HG02884 (cell line): Measurements from ENCODE around the gene ADAP1.
"Not testable (repeated sequence)": the region's sequence is repeated elsewhere in the genome, so short reads cannot be mapped to it uniquely, and the experiment has no call there.

ENCODE experiments used
- ATAC-seq: cut with Tn5 transposase; IDR thresholded peaks from one replicate; pipeline ENCODE4 v1.9.1; 2021; ENCODE audit warnings: mild to moderate bottlenecking, moderate library complexity; ENCODE audit not compliant: unreplicated experiment

ADAP1 gene, protein sequence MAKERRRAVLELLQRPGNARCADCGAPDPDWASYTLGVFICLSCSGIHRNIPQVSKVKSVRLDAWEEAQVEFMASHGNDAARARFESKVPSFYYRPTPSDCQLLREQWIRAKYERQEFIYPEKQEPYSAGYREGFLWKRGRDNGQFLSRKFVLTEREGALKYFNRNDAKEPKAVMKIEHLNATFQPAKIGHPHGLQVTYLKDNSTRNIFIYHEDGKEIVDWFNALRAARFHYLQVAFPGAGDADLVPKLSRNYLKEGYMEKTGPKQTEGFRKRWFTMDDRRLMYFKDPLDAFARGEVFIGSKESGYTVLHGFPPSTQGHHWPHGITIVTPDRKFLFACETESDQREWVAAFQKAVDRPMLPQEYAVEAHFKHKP

DNA sequence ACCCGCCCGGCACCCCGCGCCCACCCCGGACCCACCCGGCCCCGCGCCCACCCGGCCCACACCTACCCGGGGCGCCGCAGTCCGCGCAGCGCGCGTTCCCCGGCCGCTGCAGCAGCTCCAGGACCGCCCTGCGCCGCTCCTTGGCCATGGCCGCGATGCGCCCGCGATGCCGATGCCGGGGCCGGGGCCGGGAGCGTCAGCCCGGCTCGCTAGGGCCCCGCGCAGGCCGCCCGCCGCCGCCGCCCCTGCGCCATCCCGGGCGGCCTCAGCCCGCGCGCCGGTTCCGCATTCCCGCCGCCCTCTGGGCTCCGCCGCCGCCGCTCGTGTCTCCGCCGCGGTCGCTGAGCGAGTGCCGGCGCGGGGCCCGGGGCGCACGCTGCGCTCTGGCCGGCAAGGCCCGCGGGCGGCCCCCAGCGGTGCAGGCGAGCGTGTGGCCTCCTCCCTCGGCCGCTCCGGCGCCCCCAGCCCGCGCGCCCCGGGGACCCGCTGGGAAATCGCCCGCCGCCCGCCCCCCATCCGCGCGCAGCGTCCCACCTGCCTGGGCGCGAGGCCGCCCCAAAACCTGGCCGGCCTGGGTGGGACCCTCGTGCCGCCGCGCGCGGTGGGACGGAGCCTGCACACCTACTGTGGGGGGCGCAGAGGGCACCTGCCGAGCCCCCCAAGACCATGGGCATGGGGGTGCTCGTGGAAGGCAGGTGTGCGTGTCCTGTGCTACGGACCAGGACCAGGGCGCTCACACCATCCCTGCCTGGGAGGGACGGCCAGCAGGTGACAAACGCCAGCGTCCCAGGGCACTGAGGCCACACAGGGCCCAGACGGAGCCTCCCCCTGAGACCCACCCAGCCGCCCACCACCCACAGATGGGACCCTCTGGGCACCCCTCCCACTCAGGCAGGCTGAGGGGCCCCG, at the start of gene ADAP1:
Gene ADAP1, minus strand, starts transcription at position 351 of the 909 bp plus-strand sequence. Its CDS starts 203 bp downstream, at position 148.
- no peak for ATAC-seq

DNA sequence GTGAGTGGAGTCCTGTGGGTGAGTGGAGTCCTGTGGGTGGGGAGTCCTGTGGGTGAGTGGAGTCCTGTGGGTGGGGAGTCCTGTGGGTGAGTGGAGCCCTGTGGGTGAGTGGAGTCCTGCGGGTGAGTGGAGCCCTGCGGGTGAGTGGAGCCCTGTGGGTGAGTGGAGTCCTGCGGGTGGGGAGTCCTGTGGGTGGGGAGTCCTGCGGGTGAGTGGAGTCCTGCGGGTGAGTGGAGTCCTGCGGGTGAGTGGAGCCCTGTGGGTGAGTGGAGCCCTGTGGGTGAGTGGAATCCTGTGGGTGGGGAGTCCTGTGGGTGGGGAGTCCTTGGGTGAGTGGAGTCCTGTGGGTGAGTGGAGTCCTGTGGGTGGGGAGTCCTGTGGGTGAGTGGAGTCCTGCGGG, 48.0 kb upstream of the ADAP1 start:
- not testable (repeated sequence) for ATAC-seq

DNA sequence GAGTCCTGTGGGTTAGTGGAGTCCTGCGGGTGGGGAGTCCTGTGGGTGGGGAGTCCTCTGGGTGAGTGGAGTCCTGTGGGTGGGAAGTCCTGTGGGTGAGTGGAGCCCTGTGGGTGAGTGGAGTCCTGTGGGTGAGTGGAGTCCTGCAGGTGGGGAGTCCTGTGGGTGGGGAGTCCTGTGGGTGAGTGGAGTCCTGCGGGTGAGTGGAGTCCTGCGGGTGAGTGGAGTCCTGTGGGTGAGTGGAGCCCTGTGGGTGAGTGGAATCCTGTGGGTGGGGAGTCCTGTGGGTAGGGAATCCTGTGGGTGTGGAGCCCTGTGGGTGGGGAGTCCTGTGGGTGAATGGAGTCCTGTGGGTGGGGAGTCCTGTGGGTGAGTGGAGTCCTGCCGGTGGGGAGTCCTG, 47.5 kb upstream of the ADAP1 start:
- ATAC-seq, result not testable (repeated sequence)

DNA sequence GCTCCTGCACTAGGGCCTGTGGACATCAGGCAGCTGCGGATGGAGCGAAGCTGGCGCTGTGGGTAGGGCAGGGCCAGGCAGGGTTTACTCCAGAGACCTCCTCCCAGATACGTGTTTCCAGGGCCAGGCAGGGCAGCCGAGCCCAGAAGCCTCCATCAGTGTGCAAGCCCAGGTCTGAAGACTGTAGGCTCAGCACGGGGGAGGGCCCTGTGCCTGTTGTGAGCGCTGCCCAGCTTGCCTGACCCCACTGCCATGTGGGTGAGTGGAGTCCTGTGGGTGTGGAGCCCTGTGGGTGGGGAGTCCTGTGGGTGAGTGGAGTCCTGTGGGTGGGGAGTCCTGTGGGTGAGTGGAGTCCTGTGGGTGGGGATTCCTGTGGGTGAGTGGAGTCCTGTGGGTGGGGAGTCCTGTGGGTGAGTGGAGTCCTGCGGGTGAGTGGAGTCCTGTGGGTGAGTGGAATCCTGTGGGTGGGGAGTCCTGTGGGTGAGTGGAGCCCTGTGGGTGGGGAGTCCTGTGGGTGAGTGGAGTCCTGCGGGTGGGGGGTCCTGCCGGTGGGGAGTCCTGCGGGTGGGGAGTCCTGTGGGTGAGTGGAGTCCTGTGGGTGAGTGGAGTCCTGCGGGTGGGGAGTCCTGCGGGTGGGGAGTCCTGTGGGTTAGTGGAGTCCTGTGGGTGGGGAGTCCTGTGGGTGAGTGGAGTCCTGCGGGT, 46.7 kb upstream of the ADAP1 start:
- not testable (repeated sequence) for ATAC-seq

DNA sequence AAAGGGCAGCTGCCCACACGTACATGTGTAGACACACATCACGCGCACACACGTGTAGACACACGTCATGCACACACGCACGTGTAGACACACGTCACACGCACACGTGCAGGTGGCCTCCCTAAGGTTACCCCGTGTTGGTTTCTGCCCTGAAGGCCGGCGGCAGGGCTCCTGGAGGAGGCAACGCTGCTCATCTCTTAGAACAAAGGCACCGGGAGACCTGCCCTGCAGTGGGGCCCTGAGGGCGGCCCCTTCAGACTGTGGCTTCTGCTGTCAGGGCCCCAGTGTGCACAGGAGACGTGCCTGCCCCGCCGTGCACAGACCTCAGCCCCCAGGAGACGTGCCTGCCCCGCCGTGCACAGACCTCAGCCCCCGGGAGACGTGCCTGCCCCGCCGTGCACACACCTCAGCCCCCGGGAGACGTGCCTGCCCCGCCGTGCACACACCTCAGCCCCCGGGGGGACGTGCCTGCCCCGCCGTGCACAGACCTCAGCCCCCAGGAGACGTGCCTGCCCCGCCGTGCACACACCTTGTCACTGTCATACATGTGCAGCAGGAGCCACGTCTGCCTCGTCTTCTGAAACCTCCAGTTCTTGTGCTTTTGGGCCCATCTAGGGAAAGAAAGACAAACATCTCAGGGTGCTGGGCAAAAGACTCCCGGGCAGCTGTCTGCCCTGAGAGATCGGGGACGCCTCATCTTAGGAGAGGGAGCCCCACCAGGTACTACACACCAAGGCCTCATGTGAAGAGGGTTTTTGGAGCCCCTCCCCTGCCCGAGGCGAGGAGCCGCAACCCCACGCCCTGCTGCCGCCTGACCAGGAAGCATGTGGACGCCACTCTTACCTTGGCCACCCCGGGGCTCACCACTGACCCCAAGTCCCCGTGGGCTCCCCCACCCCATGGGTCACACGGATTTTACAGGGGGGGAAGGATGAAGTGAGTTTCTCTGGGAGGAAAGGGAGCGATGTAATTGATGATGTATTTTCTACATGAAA, 45.8 kb upstream of the ADAP1 start:
- no peak for ATAC-seq

DNA sequence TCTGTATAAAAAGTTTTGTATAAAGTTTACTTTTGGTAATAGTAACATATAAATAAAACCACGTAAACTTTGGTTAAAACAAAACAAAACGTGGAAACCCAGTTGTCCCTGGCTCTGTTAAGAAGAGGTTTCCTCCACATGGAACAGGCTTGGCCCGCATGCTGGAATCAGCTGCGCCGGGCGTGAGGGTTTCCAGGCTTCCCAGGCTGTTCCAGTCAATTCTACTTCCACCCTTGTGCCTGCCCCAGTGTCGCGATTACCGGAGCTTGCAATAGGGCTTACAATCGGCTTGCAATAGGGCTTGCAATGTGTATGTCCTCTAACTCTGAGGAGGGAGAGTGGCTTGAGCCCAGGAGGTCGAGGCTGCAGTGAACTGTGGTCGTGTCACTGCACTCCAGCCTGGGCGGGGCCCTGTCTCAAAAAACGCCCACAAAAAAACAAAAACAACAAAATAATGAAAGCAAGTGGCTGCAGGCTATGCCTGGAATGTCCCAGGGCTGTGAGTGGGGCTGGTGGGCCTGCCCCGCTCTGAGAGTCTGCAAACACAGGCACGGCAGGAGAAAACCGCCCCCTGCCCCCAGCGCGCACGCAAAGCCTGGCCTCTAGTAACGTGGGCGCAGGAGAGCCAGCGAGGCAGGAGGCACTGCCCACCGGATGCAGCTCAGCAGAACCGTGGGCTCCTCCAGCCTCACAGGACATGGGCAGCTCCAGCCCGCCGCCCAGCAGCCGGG, 44.8 kb upstream of the ADAP1 start:
- ATAC-seq, result no peak

DNA sequence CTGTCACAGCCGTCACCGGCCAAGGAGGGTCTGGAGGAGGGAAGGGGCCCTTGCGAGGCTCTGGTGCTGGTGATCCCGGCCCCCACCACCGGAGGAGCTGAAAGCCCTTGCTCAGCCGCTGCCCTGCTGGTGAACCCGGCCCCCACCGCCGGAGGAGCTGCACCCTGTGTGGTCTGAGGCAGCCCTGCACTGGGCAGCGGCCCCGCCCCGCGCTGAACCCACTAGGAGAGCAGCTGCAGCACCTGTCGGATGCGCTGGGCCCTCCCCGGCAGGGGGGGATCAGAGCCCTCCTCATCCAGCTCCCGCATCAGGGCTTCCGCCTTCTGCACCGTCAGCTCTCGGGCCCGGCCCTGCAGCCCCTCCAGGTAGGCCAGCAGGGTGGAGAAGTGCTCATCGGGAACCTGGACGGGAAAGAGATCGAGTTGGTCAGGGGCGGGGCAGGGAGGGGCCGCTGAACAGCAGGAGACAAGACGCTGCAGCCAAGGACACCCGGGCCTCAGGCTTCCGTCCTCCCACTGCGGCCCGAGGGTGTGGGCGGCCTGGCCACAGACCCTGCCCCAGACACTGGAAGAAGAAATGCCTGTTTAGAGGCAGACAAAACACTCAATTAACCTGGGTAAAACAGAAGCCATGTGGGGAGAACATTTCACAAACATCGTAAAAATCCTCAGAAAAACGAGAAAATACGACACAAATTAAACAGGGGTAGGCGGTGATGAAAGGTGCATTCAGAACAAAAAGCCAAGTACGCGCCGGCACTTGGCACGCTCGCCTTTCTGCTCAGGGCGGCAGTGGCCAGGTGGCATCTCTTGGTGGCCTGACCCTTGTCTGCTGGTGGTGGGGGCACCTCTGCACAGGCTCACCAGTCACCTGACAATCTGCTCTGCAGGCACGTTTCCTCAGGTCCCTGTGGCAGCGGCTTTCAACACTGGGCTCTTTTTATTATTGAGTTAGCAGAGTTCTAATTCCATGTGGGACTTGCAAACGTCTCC, 43.2 kb upstream of the ADAP1 start:
- ATAC-seq, result no peak

DNA sequence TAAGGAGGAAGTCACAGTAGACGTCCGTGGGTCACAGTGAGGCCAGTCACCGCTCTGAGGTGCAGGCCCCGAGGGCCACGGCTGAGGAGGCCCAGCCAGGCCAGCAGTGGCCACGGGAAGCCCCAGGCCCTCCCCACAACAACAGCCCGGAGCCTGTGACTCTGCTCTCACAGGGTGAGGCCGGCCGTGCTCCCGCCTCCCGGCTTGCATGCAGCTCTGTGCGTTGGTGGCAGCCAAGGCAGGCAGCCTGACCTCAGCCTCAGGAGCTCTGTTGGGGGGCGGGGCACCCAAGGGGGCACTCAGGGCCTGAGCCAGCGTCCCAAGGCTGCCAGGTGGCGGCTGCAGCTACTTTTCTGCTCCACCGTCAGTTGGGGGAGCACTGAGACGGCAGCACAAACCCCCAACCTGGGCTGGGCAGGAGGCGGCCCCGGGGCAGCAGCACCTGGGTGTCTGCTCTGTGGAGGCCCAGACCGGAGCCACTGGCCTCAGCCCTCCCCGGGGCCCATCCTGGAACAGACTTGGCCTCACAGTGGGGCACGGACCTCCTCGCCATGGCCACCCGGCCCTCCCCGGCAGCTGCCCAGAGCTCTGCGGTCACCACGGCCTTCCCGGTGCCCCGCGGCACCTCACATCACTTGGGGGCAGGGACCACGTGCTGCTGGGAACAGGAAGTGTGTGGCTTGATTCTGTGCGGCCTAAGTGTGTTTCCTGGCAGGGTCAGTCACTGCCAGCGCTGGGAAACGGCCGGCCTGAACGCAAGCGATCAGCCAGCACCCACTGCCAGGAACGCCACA, 41.8 kb upstream of the ADAP1 start:
- ATAC-seq, result no peak

DNA sequence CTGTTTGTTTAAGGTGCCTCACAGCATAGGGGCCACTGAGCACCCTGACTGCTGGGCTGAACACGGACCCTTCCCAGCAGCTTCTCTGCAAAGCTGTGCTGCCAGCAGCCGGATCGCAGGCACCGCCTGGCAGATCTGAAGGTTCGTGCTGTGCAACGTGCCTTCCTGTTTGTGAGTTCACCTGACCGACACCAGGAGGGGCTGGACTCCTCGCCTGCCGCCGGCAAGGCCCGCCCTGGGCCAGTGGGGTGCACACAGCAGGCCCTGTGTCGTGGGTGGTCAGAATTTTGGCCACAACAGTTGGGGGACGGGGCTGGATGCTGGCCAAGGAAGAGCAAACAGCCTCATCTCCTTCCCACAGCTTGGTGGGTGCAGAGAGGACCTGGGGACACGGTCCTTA, 41.1 kb upstream of the ADAP1 start:
- no peak for ATAC-seq

DNA sequence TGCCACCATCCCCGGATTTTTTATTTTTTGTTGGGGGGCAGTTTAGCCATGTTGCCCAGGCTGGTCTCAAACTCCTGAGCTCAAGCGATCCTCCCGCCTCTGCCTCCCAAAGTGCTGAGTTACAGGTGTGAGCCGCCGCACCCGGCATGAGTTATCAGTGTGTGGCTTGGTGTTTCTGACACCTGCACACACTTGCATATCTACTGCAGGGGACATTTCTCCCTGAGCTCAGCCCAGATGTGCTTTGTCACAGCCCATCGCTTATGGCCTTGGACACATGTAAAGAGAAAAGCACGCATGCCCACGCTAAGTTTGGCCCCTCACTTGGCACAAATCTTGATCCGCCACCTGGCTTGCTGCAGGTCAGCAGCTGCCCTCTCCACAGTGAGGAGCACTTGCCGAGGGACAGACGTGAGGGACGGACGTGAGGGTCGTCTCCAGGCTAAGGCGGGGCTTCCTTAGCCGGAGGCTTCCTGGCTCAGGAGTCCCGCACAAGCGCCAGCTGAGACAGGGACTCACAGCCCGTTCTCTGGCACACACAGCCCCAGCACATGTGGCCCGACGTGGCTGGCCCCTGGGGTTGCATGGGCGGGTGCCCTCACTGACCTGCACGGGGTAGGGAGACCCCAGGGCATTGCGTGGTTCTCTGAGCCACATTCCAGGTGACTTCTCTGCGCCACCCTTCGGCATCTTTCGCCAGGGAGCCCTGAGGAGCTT, 40.3 kb upstream of the ADAP1 start:
- no peak for ATAC-seq

DNA sequence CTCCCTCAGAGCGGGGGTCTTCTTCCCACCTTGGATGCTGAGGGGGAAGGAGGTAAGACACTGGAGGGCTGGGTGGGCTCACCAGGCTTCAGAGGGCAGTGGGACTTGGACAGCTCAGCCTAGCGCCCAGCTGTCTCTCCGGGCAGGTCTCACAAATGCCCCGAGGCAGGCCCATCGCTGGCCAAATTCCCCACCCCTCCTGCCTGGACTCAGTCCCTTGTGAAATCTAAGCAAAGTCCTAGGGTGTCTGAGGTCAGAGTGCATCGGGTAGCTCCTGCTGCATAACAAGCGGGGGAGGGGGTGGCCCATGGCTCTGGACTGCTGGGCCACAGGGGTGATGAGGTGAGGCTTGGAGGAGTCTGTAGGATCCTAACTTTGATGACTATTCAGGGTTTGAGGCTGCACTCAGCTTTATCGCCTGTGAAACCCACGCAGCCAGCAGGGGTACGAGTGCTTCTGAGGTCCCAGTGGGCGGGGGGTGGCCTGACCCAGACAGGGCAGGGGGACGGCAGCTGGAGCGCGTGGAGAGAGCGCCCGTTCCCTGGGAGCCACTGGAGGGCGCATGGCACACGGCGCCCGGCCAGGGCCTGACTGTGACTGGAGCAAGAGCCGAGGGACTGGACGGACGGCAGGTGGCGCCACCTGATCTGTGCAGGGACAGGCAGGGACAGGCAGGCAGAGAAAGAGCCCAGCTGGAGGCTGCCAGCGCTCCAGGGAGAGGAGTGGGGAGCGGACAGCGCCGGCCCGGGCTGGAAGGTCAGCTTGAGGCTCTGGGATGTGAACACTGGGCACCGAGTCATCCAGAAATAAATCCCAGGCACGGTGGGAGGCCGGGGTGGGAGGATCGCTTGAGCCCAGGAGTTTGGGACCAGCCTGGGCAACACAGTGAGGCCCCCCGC, 38.5 kb upstream of the ADAP1 start:
- peak; percentile 89 for ATAC-seq

DNA sequence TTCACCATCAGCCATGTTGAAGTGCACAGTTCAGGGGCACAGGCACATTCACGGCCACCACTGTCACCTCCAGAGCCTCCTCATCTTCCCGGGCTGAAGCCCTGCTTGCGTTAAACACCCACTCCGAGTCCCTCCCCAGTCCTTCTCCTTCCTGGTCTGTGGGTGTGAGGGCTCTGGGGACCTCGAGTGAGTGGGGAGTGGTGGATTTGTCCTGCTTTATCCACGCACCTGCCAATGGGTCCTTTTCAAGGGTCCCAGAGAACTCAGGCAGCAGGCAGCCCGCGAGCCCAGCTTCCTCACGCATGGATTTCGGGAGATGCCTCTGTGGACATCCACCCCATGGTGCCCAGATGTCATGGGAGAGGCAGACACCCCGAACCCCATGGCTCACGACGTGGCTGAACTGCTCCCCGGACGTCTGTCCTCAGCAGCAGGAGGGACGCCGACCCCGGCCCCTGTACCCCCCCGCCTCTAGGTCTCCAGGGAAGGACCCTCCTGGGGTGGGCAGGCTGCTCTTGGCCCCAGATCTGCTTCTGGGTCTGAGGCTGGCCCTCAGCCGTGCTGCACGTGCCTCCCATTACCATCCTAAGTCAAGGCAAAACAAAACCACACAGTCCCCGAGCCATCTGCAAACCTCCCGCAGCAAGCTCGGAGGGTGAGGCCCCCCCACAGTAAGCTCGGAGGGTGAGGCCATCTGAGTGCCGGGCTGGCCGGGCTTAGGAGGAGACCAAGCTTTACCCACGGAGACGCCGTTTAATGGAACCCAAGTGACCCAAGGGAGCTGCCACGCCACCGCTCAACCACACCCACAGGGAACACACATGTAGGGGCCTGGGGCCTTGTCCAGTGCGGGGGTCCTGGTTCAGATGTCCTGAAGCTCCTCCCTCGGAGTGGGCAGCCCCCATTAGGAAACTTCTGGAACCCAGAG, 37.5 kb upstream of the ADAP1 start:
- ATAC-seq, result no peak

DNA sequence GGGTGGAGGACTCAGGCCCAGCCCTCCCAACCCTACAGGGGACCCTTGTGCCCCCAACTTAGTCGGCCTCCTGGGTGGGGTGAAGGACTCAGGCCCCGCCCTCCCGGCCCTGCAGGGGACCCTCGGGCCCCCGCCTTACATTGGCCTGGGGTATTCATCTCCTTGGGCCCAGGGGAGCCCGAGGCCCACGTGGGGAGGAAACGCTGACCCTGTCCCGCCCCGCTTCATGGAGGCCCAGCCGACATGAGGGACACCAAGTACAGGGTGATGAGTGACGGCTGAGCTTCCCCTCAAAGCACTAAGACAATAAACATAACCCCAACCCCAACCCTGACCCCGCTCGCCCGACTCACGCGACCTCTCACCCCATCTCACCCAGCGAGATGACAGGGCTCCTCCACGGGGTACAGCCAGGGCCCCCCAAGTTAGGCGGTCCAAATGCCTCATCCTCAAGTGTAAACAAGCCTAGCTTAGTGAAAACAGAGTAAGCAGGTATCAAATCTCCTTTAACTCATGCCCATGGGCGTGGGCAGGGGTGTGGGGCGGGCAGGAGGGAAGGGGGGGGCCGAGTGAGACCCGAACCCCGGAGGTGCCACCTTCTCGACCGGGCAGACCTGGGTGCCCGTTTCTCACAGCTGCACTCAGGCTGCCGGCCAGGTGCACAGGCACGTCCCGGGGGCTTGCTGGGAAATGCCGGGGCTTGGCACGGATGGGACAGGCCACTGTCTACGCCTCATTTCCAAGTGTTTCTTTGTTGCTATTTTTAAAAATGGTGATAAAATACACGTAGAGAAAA, 36.7 kb upstream of the ADAP1 start:
- ATAC-seq, result no peak

DNA sequence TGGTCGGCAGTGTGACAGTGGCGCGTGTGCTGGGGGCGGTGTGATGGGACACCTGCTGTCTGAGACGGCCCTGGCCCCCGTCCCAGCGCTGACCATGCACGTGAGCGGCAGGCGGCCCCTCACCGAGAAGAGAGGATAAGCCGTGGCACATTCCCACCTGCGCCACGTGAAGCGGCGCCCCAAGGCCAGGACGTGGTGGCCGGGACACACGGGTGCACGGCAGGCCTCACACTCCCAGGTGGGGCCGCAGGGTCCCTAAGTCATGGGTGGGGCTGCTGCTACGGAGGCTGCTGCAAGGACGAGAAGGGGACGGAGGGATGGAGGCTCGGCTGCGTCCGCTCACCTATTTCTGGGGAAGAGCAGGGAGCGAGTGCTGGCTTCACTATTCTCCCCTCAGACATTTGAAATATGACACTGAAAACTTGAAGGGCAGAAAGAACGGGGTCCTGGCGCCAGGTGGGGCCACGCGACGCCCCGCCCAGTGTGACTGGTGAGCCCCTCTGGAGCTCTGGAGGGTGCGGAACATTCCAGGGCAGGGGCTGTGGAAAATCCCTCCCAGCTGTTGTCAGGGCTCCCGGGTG, 36.0 kb upstream of the ADAP1 start:
- ATAC-seq, result no peak
